Measurements from ENCODE around the gene SEZ6L. TPM values are rescaled to one million over a fixed set of nuclear protein-coding genes. Genes with fewer than 3 reads are reported as not detected.
A peak's percentile ranks its signal among the peaks of the same experiment; 100 is the strongest.

The SEZ6L gene
- total and polyA plus RNA-seq, 10 of the 15 experiments (the other 5 are each of a cell fraction or from before 2014, with no cell fraction given) = not detected

DNA sequence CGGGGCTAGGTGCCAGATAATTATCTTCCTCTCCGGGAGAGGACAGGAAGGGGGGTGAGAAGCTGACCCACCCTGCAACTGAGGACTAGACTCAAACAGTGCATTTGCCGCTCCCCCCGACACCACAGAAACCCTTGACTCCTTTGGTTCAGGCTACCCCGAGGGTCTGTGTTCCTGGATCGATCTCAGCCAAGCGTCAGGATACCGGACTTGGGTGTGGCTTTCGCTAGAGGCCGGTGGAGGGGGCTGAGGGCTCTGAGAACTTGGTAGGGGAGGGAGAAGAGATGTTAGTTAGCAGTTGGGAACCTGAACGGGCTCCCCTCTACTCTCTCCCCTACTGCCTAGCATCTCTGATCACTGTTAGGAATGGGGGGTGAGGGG, 840 bp downstream of the SEZ6L start:
- H3K27ac ChIP-seq (ENCODE audit: control insufficient read depth, insufficient read depth) = no peak overlapping the region
- H4K20me1 ChIP-seq (ENCODE audit: control insufficient read depth, insufficient read depth) = no peaks in the 10 kb centered on the region
- no TSS peak for BruUV-seq (replicated peaks)
- 10% methylated on average over 11 of the region's 11 CpGs for WGBS (ENCODE audit: insufficient coverage, insufficient replicate concordance, low lambda C conversion rate, missing lambda C conversion rate)
- ChIA-PET SMC1A (ENCODE audit: uncharacterized antibody, unreplicated experiment) (no interaction called here), POLR2A (no interaction called here), RAD21 (ENCODE audit: unreplicated experiment) (no interaction called here), CTCF (no interaction called here)
- no peak overlapping the region for H3K4me2 ChIP-seq (ENCODE audit: control insufficient read depth, insufficient read depth)
- ATAC-seq (no peak), FAIRE-seq (no peak), DNase-seq (ENCODE audit: low read depth, low spot score) (no peak)
- H3K36me3 ChIP-seq (ENCODE audit: control insufficient read depth in 2 of 2, insufficient read depth in 2 of 2, low read length in 1 of 2) = no peaks in the 10 kb centered on the region
- peaks cover 5 to 11% of the 10 kb centered on the region in 2 experiments for H3K27me3 ChIP-seq (replicated peaks in 1 of 2; ENCODE audit: control insufficient read depth in 2 of 2, insufficient read depth in 2 of 2, low read length in 1 of 2)
- TF ChIP-seq CHD4 (IDR thresholded peaks at IDR 0.05) (no peak), RAD51 (IDR thresholded peaks at IDR 0.05) (no peak)
- TF ChIP-seq, protein P1, sequence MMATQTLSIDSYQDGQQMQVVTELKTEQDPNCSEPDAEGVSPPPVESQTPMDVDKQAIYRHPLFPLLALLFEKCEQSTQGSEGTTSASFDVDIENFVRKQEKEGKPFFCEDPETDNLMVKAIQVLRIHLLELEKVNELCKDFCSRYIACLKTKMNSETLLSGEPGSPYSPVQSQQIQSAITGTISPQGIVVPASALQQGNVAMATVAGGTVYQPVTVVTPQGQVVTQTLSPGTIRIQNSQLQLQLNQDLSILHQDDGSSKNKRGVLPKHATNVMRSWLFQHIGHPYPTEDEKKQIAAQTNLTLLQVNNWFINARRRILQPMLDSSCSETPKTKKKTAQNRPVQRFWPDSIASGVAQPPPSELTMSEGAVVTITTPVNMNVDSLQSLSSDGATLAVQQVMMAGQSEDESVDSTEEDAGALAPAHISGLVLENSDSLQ (IDR thresholded peaks at IDR 0.05) = no peak
- no peak overlapping the region for H2AFZ ChIP-seq (ENCODE audit: control insufficient read depth, low read depth, low read length)
- H3K79me2 ChIP-seq (ENCODE audit: control insufficient read depth, insufficient read depth, low read length) = no peaks in the 10 kb centered on the region
- no peaks in the 10 kb centered on the region for H3K4me1 ChIP-seq (ENCODE audit: control insufficient read depth, insufficient read depth, low read length)
- in situ Hi-C loops (cut with MboI) = no loop called here
- H3K4me3 ChIP-seq = no peak overlapping the region
- intact Hi-C loops (cut with micrococcal nuclease; ENCODE audit: unreplicated experiment) = loop anchor here (10.0 kb wide), 1 partner anchor 165 kb away; no protein-coding TSS in a partner anchor
- H3K9me3 ChIP-seq (replicated peaks; ENCODE audit: control insufficient read depth, insufficient read depth, low read length) = no peaks in the 10 kb centered on the region
- H3K9ac ChIP-seq (ENCODE audit: control insufficient read depth, insufficient read depth, low read length) = no peak overlapping the region

DNA sequence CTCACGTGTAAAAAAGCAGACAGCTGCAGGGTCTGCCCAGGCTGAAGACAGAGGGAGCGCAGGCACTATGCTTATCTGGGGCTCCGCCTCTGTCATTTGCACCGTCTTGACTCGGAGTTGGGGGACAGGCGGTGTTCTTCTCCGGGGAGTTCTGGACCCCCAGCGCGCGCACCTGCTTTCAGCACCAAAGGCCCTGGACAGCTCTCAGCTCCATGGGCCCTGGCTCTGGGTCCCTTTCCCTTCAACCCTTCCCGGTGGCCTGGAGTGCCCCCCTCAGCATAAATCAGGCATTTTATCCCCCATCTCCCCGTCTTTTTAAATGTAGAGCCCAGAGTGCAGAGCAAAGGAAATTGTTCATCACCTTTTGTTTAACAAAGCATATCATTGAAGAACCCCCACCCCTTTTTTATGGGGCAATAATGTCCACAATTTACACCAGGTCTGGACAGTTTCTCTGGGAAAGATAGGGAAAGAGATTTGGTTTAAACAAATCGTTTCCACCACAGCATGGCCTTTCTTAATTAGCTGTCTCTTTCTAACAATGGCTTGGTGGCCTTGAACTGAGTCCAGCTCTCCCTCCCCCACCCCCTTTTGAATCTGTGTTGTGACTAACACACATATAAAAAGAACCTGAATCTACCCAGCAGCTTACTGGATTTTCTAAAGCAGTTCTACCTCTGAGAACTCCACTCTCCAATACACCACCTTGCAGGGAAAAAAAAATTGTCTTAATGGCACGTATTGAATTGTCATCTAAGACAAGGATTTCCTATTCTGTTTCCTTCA, 1.7 kb downstream of the SEZ6L start:
- Histone ChIP-seq H3K36me3 (ENCODE audit: control insufficient read depth in 2 of 2, insufficient read depth in 2 of 2, low read length in 1 of 2) (no peaks in the 10 kb centered on the region), H2AFZ (ENCODE audit: control insufficient read depth, low read depth, low read length) (no peak overlapping the region), H3K4me3 (no peak overlapping the region), H3K27ac (ENCODE audit: control insufficient read depth, insufficient read depth) (no peak overlapping the region), H3K9me3 (replicated peaks; ENCODE audit: control insufficient read depth, insufficient read depth, low read length) (no peaks in the 10 kb centered on the region), H3K27me3 (replicated peaks in 1 of 2; ENCODE audit: control insufficient read depth in 2 of 2, insufficient read depth in 2 of 2, low read length in 1 of 2) (peaks cover 5 to 11% of the 10 kb centered on the region in 2 experiments), H3K4me2 (ENCODE audit: control insufficient read depth, insufficient read depth) (no peak overlapping the region), H3K9ac (ENCODE audit: control insufficient read depth, insufficient read depth, low read length) (no peak overlapping the region), H4K20me1 (ENCODE audit: control insufficient read depth, insufficient read depth) (no peaks in the 10 kb centered on the region), H3K79me2 (ENCODE audit: control insufficient read depth, insufficient read depth, low read length) (no peaks in the 10 kb centered on the region), H3K4me1 (ENCODE audit: control insufficient read depth, insufficient read depth, low read length) (no peaks in the 10 kb centered on the region)
- intact Hi-C loops (cut with micrococcal nuclease; ENCODE audit: unreplicated experiment) = loop anchor here (10.0 kb wide), 1 partner anchor 164 kb away; no protein-coding TSS in a partner anchor
- WGBS (ENCODE audit: insufficient coverage, insufficient replicate concordance, low lambda C conversion rate, missing lambda C conversion rate) = 30% methylated on average over 14 of the region's 14 CpGs
- DNase-seq (ENCODE audit: low read depth, low spot score) (no peak), ATAC-seq (no peak), FAIRE-seq (no peak)
- ChIA-PET SMC1A (ENCODE audit: uncharacterized antibody, unreplicated experiment) (interaction anchor here (1.8 kb wide), 1 partner anchor 160 kb away, joined by 9 read pairs; no protein-coding TSS in a partner anchor), RAD21 (ENCODE audit: unreplicated experiment) (no interaction called here), POLR2A (no interaction called here), CTCF (interaction anchor here (1.1 to 2.9 kb wide), 2 partner anchors 10 to 25 kb away, joined by 3 to 20 read pairs; no protein-coding TSS in a partner anchor)
- TF ChIP-seq RAD21 (IDR thresholded peaks at IDR 0.05; ENCODE audit: insufficient read depth, low read depth, low read length) = 0 out of 2 replicates have a peak, but pooled peaks have one; percentile 11
- no peak for TF ChIP-seq TCF12 (IDR thresholded peaks at IDR 0.05; ENCODE audit: low read depth, low read length)
- TF ChIP-seq, protein P2, sequence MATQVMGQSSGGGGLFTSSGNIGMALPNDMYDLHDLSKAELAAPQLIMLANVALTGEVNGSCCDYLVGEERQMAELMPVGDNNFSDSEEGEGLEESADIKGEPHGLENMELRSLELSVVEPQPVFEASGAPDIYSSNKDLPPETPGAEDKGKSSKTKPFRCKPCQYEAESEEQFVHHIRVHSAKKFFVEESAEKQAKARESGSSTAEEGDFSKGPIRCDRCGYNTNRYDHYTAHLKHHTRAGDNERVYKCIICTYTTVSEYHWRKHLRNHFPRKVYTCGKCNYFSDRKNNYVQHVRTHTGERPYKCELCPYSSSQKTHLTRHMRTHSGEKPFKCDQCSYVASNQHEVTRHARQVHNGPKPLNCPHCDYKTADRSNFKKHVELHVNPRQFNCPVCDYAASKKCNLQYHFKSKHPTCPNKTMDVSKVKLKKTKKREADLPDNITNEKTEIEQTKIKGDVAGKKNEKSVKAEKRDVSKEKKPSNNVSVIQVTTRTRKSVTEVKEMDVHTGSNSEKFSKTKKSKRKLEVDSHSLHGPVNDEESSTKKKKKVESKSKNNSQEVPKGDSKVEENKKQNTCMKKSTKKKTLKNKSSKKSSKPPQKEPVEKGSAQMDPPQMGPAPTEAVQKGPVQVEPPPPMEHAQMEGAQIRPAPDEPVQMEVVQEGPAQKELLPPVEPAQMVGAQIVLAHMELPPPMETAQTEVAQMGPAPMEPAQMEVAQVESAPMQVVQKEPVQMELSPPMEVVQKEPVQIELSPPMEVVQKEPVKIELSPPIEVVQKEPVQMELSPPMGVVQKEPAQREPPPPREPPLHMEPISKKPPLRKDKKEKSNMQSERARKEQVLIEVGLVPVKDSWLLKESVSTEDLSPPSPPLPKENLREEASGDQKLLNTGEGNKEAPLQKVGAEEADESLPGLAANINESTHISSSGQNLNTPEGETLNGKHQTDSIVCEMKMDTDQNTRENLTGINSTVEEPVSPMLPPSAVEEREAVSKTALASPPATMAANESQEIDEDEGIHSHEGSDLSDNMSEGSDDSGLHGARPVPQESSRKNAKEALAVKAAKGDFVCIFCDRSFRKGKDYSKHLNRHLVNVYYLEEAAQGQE (IDR thresholded peaks at IDR 0.05; ENCODE audit: low read depth, low read length) = peak; percentile 83
- in situ Hi-C loops (cut with MboI) = no loop called here
- no TSS peak for BruUV-seq (replicated peaks)
